Glomerular endothelial cell (primary cell): ENCODE results near the gene OR1B1. TPM values are rescaled to one million over a fixed set of nuclear protein-coding genes. Genes with fewer than 3 reads are reported as not detected.
"Not testable (repeated sequence)": the region's sequence is repeated elsewhere in the genome, so short reads cannot be mapped to it uniquely, and the experiment has no call there.

Experiments
- DNase-seq: peaks from one replicate; pipeline ENCODE4 v3.0.0-alpha.2; 2011; ENCODE audit warnings: low read depth, low spot score; ENCODE audit errors: extremely low read depth
- total RNA-seq: library from RNA; depleted of rRNA; stranded (reverse); fragments of >200 nt; gene quantifications from 2 replicates; pipeline ENCODE4 v1.2.3, GENCODE V29; 2015

OR1B1 gene
- total RNA-seq = 0.39 TPM in 1 of 2 replicates, not detected in the other

DNA sequence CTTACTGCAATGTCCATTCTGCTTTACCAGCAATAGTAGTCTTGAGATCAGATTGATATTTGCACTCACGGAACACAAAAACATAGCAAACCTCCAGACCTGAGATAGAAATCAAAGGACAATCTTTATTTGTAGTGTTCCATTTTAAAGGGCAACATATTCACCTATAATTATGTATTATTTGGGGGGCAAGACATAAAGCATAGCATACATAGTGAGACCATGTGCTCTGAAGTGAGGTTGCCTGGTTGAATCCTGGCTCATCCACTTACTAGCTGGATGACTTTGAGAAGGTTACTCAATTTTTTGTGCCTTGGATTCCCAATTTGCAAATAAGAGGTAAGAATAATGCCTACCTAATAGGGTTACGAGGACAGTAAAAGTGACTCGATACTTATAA is at the start of gene OR1B1:
OR1B1 (minus strand) TSS at position 101 of the 400 bp plus-strand sequence.
- no peak for DNase-seq

DNA sequence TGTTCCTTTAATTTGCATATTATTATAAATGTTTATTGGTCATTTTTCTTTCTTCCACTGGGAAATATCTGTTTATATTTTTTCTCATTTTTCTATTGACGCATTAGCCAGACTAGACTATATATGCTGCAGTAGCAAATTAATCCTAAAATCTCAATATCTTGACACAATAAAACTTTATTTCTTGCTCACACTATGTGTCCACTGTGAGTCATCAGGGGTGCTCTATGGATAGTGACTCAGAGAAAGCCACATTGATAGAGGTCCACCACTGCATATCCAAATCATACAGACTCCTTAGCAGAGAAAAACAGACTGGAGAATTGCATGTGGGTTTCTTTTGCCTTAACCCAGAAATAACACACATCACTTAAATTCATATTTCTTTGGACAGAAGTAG is 38.3 kb upstream of the OR1B1 start:
- DNase-seq = no peak

DNA sequence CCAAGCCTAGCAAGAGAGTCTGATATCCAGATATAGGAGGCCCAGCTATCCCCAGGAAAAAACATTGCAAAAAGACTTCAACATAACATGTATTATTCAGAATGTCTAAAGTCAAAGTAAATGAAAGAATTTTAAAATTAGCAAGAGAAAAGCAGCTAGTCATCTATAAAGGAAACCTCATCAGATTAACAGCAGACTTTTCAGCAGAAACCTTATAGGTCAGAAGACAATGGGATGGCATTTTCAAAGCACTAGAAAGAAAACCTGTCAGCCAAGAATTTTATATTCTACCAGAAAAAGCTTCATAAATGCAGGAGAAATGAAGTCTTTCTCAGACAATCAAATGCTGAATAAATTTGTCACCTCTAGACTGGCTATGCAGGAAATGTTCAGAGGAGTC is 27.4 kb upstream of the OR1B1 start:
- no peak for DNase-seq

DNA sequence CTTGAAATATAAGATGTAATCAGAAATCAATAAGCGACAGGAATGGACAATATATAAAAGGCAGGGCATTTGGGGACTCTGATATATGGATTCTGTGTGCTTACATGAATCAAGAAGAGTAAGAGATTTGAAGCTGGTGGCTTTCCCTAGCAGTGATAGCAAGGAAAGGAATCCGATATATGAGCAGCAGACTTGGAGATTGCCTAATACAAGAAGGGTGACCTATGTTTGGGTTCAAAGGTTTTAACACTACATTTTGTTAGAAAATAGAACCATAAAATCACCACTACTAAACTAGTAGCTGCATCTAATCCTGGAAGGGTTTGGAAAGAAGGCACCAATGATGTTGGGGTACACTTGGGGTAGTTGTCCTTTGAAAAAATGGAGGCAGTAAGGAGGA is 15.1 kb upstream of the OR1B1 start:
- no peak for DNase-seq

DNA sequence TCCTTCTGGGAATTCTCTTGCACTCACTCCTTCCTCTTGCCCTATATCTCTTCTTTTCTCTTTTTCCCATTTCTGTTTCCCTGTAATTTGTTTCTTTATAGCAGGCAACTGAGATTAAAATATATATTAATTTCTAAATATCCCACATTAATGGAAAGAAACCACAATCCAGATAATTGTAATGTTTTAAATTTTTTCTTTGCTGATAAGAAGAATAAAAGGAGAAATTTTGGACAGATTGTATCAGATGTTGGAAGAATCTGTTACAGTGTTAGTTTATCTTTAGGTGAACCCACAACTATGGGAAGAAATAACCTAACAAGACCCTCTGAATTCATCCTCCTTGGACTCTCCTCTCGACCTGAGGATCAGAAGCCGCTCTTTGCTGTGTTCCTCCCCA is 4.0 kb upstream of the OR1B1 start, which contains the start of gene OR1L1:
OR1L1 (plus strand) TSS at position 301 of the 400 bp plus-strand sequence; CDS start at position 301, 0 bp downstream.
- no peak for DNase-seq

DNA sequence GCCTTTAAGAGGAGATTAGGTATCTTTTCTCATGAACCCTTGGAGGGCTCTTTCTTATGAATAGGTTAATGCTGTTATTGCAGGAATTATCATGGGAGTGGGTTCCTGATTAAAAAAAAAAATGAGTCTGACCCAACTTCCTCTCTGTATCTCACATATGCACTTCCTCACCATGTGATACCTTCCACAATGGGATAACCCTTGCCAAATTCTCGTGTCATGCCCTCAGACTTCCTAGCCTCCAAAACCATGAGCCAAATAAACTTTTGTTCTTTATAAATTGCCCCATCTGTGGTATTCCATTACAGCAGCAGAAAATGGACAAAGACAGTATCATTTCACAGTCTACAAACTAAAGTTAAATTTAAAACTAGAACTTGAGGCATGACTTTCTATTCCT is 1.0 kb downstream of the OR1B1 start:
- peak; percentile 10 for DNase-seq

DNA sequence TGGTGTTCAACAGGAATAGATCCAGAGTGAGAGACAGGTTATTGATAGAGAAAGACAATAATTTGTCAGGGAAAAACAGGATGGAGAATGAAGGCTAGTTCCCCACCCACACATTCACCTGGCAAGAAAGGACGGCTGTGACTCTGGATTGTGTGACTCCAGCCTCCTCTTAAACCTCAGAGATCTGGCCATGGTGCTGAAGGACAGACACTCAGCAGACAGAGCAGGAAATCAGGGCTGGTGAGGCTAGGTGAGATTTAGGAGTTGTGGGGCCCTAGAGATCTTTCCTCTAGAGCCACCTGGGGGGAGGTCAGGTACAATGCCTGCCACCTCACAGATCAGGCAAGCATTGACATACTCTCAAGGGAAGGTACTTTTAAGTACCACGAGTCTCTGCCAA is 15.2 kb downstream of the OR1B1 start:
- no peak for DNase-seq

DNA sequence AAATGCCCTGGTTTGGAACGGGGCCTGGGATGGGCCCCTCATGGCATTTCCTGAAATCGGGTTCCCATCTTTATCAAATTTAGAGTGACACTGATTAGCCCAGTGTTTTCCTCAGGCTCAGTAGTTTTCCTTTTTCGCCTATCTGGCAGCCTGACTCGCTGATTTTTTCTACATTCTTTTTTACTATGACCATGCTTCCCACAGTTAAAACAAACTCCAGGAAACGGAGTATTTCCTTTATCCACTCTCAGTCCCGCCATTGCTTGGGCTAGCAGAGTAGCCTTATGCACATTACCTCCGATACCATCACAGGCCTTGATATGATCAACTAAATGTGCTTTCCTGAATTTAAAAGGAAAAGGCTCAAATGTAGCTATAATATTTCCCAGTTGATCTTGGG is 37.4 kb downstream of the OR1B1 start:
- no peak for DNase-seq

DNA sequence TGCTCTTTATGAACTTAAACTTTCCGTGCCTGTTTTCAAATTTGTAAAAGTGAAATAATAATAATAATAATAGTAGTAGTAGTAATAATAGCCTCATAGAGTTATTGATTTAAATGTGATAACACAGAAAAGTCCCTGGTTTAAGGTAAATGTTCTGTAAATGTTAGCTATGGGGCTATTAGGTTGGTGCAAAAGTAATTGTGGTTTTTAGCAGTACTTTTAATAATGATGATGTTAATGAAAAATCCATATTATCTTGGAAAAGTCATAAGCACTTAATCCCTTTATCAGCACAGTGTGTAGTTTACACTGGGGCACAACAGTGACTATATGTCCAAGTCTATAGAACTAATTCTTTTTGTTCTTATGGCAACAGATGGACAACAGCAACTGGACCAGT is 43.1 kb downstream of the OR1B1 start, which contains the start of gene OR1Q1:
OR1Q1 (plus strand) TSS at position 377 of the 400 bp plus-strand sequence; CDS start at position 377, 0 bp downstream.
- DNase-seq = no peak

DNA sequence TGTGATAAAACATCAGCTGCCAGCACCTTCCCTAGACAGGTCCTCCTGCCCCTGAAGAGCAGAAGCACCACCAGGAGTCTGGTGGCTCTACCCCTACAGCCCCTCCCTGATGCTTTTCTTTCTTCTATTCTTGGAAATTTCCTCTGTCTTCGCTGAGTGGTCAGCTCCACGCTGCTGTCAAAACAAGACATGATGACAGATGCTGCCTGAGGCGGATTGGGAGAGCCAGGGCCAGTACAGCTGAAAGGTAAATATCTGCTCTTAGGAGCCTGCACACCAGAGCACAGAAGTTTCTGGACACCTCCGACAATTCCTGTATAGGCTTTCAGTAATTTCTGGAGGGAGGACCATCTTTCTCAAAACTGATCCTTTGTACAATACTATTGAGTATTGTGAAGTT is 47.6 kb downstream of the OR1B1 start:
- no peak for DNase-seq

DNA sequence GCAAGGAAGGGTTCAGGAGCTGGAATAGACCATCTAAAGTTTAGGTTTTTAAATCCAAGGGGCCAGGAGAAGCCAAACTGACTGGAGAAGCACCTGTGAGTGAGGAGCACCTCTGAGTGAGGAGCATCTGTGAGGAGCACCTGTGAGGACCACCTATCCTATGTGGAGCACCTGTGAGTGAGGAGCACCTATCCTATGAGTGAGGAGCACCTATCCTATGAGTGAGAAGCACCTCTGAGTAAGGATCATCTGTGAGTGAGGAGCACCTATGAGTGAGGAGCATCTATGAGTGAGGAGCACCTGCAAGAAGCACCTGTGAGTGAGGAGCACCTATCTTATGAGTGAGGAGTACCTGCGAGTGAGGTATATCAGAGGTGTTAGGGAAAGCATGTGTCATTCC is 50.8 kb downstream of the OR1B1 start:
- DNase-seq = no peak

DNA sequence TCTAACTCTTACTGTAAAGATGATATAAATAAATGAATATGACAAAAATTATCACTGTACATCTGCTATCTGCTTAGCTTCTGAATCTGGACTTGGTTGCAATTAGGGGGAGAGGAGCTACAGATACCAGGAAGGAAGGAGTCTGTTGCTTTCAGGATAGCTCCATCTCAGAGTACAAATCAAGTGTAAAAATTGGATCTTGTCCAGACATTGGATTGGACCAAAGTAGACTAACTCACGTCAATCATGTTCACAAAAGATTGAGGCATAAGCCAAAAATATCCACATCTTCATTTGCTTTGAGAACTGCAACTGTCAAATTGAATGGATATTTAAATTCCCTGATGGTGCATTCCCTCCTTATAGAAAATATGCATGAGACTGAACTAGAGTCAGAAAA is 51.7 kb downstream of the OR1B1 start:
- DNase-seq = no peak

DNA sequence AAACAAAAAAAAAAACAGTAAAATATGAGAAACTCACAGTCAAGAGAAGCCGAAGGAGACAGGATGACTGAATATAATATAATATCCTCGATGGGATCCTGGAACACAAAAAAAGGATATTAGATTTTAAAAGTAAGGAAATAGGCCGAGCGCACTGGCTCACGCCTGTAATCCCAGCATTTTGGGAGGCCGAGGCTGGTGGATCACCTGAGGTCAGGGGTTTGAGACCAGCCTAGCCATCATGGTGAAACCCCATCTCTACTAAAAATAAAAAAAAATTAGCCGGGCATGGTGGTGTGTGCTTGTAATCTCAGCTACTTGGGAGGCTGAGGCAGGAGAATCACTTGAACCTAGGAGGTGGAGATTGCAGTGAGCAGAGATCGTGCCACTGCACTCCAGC is 74.1 kb downstream of the OR1B1 start, which contains the start of gene OR1L8:
OR1L8 (minus strand) TSS at position 101 of the 400 bp plus-strand sequence. CDS start 14,907 bp downstream, outside the sequence.
- DNase-seq = not testable (repeated sequence)

DNA sequence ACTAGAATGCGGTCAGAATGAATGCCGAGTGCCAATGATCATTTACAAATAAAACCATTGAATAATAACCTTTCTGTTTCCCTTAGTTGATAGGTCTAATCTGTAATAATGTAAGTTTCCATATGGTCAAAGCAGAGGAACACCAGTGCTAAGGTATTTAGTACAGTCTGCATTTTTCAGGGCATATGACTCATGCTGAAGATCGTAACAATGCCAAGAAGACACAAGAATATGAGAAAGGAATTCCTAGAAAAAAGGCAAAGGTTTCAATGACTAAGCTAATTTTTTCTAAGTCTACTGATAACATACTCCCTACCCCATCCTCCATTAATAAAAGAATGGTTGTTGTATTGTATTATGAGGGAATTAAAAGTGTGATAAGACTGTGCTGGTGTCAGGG is 77.1 kb downstream of the OR1B1 start:
- peak; percentile 5 for DNase-seq

DNA sequence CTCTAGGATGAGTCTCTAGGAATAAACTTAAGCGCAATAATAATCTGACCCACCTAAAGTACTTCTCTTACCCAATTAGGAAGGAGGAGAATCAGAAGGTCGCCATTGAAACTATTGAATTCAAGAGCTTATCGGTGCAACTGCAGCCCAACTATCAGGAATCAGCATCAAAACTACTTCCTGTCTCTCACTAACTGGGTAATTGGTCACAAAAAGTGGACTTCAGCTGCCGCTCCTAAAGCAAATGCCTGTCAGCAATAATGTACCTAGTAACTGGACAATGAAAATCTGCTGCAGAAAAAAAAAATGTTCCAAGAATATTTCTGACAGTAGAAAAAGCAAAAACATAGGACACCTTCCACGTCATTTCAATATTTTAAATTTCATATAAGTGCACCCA is 77.6 kb downstream of the OR1B1 start:
- no peak for DNase-seq

Other genes with a start within 250 kb of the OR1B1 start
- not detected in 2 replicates for gene OR1J1, start 179.7 kb downstream of the OR1B1 start, total RNA-seq
- gene OR1J2, start 146.8 kb downstream of the OR1B1 start, total RNA-seq = not detected in 2 replicates
- not detected in 2 replicates for gene OR1J4, start 138.5 kb downstream of the OR1B1 start, total RNA-seq
- not detected in 2 replicates for gene OR1N1, start 130.3 kb downstream of the OR1B1 start, total RNA-seq
- gene OR1N2, start 104.5 kb downstream of the OR1B1 start, total RNA-seq = not detected in 2 replicates
- 1.1 and 1.3 TPM in 2 replicates for gene OR1L8, start 74.2 kb downstream of the OR1B1 start, total RNA-seq
- gene OR1Q1, start 42.9 kb downstream of the OR1B1 start, total RNA-seq = not detected in 2 replicates
- gene OR1L1, start 4.1 kb upstream of the OR1B1 start, total RNA-seq = not detected in 2 replicates
- not detected in 2 replicates for gene OR1L3, start 17.5 kb upstream of the OR1B1 start, total RNA-seq
- not detected in 2 replicates for gene OR1L4, start 66.4 kb upstream of the OR1B1 start, total RNA-seq
- gene OR1L6, start 84.7 kb upstream of the OR1B1 start, total RNA-seq = not detected in 2 replicates
- gene OR5C1, start 131.3 kb upstream of the OR1B1 start, total RNA-seq = not detected in 2 replicates
- gene OR1K1, start 142.5 kb upstream of the OR1B1 start, total RNA-seq = not detected in 2 replicates
- gene PDCL, start 171.0 kb upstream of the OR1B1 start, total RNA-seq = 42.6 and 49.5 TPM in 2 replicates
- 49.3 and 69.2 TPM in 2 replicates for gene RC3H2, start 247.7 kb upstream of the OR1B1 start, total RNA-seq